Measurements from ENCODE around the gene NHS. TPM values are rescaled to one million over a fixed set of nuclear protein-coding genes. Genes with fewer than 3 reads are reported as not detected.
A peak's percentile ranks its signal among the peaks of the same experiment; 100 is the strongest.

The NHS gene
- polyA plus RNA-seq (2013, experiment 1 of 2): 0.03 TPM
- 0.03 TPM for polyA plus RNA-seq (2013, experiment 2 of 2)

GRCh38 chrX:17374619-17375366, at the start of gene NHS:
Gene NHS (plus strand): TSS chrX:17375200. CDS start chrX:17375758, 558 bp downstream.
- Histone ChIP-seq H3K27ac (ENCODE audit: low read length, poor library complexity, severe bottlenecking) (peak within 1 kb of the TSS; percentile 54), H3K4me3 (ENCODE audit: insufficient read depth in 1 of 2, low read depth in 1 of 2, low read length in 2 of 2) (peak within 1 kb of the TSS; percentile 76 to 83), H2AFZ (ENCODE audit: low read depth, low read length) (peak within 1 kb of the TSS; percentile 42), H2BK5ac (ENCODE audit: low read depth, low read length, poor library complexity, severe bottlenecking) (peak within 1 kb of the TSS; percentile 31), H2BK15ac (ENCODE audit: low read depth, poor library complexity, severe bottlenecking) (no peak within 1 kb of the TSS), H3K14ac (ENCODE audit: low read length in 2 of 2) (no peak within 1 kb of the TSS), H4K8ac (ENCODE audit: low read length) (no peak within 1 kb of the TSS), H3K18ac (ENCODE audit: low read depth in 1 of 2, low read length in 2 of 2) (no peak within 1 kb of the TSS), H3K9ac (ENCODE audit: low read length) (peak within 1 kb of the TSS; percentile 85), H3K23ac (ENCODE audit: low read length in 2 of 2) (peak within 1 kb of the TSS in 1 of 2 experiments; percentile 80), H3K27me3 (ENCODE audit: control insufficient read depth in 1 of 2, insufficient read depth in 1 of 2, low read length in 2 of 2) (no peaks in the 10 kb centered on the region), H3K9me3 (ENCODE audit: control insufficient read depth, low read length) (no peaks in the 10 kb centered on the region), H4K91ac (ENCODE audit: low read length) (no peak within 1 kb of the TSS), H3K4me1 (ENCODE audit: control insufficient read depth, insufficient read depth, low read depth, low read length) (peaks cover 4% of the 10 kb centered on the region), H2BK12ac (ENCODE audit: low read length in 2 of 2) (no peak within 1 kb of the TSS), H3K4ac (ENCODE audit: low read depth in 1 of 2, low read length in 2 of 2) (no peak within 1 kb of the TSS), H2BK120ac (ENCODE audit: low read depth, low read length) (no peak within 1 kb of the TSS), H3K36me3 (ENCODE audit: control insufficient read depth in 1 of 2, insufficient read depth in 2 of 2, low read depth in 1 of 2, low read length in 2 of 2) (no peaks in the 10 kb centered on the region), H3K79me1 (replicated peaks; ENCODE audit: low read length, poor library complexity, severe bottlenecking) (no peaks in the 10 kb centered on the region), H2AK5ac (ENCODE audit: low read length, severe bottlenecking) (no peak within 1 kb of the TSS), H3K4me2 (ENCODE audit: low read length, poor library complexity, severe bottlenecking) (peak within 1 kb of the TSS; percentile 83)
- peak; percentile 13 for DNase-seq
- WGBS: under 1% methylated on average over 26 of the region's 52 CpGs

DNA sequence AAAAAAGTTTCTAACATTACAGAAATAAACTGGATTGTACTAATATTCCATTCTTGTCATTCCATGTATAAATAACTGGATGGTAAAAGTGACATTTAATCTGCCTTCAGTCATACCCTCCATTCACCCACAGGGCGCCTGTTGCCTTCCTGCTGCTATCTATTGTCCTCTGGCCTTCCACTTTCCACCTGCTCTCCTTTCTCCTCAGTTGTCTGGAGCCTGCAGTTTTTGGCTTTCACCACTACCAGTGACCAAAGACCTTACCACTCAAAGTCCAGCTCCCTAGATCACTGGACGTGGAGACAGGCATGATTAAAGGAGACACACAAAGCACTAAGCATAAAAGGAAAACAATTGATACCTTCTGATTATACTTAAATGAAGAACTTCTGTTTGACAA, 46.2 kb upstream of the NHS start:
- Histone ChIP-seq H3K4me2 (ENCODE audit: low read length, poor library complexity, severe bottlenecking) (no peak overlapping the region), H2BK5ac (ENCODE audit: low read depth, low read length, poor library complexity, severe bottlenecking) (no peak overlapping the region), H2BK120ac (ENCODE audit: low read depth, low read length) (no peak overlapping the region), H2AK5ac (ENCODE audit: low read length, severe bottlenecking) (no peak overlapping the region), H3K36me3 (ENCODE audit: control insufficient read depth in 1 of 2, insufficient read depth in 2 of 2, low read depth in 1 of 2, low read length in 2 of 2) (no peaks in the 10 kb centered on the region), H3K27me3 (ENCODE audit: control insufficient read depth in 1 of 2, insufficient read depth in 1 of 2, low read length in 2 of 2) (no peaks in the 10 kb centered on the region), H2BK15ac (ENCODE audit: low read depth, poor library complexity, severe bottlenecking) (no peak overlapping the region), H3K18ac (ENCODE audit: low read depth in 1 of 2, low read length in 2 of 2) (no peak overlapping the region), H3K23ac (ENCODE audit: low read length in 2 of 2) (no peak overlapping the region), H3K4me1 (ENCODE audit: control insufficient read depth, insufficient read depth, low read depth, low read length) (no peaks in the 10 kb centered on the region), H3K4ac (ENCODE audit: low read depth in 1 of 2, low read length in 2 of 2) (no peak overlapping the region), H2BK12ac (ENCODE audit: low read length in 2 of 2) (no peak overlapping the region), H3K14ac (ENCODE audit: low read length in 2 of 2) (no peak overlapping the region), H3K79me1 (replicated peaks; ENCODE audit: low read length, poor library complexity, severe bottlenecking) (no peaks in the 10 kb centered on the region), H3K9me3 (ENCODE audit: control insufficient read depth, low read length) (no peaks in the 10 kb centered on the region), H3K9ac (ENCODE audit: low read length) (no peak overlapping the region), H3K4me3 (ENCODE audit: insufficient read depth in 1 of 2, low read depth in 1 of 2, low read length in 2 of 2) (no peak overlapping the region), H3K27ac (ENCODE audit: low read length, poor library complexity, severe bottlenecking) (no peak overlapping the region), H2AFZ (ENCODE audit: low read depth, low read length) (no peak overlapping the region), H4K91ac (ENCODE audit: low read length) (no peak overlapping the region), H4K8ac (ENCODE audit: low read length) (no peak overlapping the region)
- WGBS: 20% methylated on average over 1 of the region's 2 CpGs
- no peak for DNase-seq

- Histone ChIP-seq H2AK5ac (ENCODE audit: low read length, severe bottlenecking) (no peak overlapping the region), H3K9me3 (ENCODE audit: control insufficient read depth, low read length) (no peaks in the 10 kb centered on the region), H3K4me2 (ENCODE audit: low read length, poor library complexity, severe bottlenecking) (no peak overlapping the region), H3K18ac (ENCODE audit: low read depth in 1 of 2, low read length in 2 of 2) (no peak overlapping the region), H3K4me1 (ENCODE audit: control insufficient read depth, insufficient read depth, low read depth, low read length) (no peaks in the 10 kb centered on the region), H2BK15ac (ENCODE audit: low read depth, poor library complexity, severe bottlenecking) (no peak overlapping the region), H3K36me3 (ENCODE audit: control insufficient read depth in 1 of 2, insufficient read depth in 2 of 2, low read depth in 1 of 2, low read length in 2 of 2) (no peaks in the 10 kb centered on the region), H3K27me3 (ENCODE audit: control insufficient read depth in 1 of 2, insufficient read depth in 1 of 2, low read length in 2 of 2) (peaks cover 0 to 3% of the 10 kb centered on the region in 2 experiments), H3K9ac (ENCODE audit: low read length) (no peak overlapping the region), H4K8ac (ENCODE audit: low read length) (no peak overlapping the region), H4K91ac (ENCODE audit: low read length) (no peak overlapping the region), H2BK120ac (ENCODE audit: low read depth, low read length) (no peak overlapping the region), H2AFZ (ENCODE audit: low read depth, low read length) (no peak overlapping the region), H3K27ac (ENCODE audit: low read length, poor library complexity, severe bottlenecking) (no peak overlapping the region), H3K14ac (ENCODE audit: low read length in 2 of 2) (no peak overlapping the region), H2BK12ac (ENCODE audit: low read length in 2 of 2) (no peak overlapping the region), H3K79me1 (replicated peaks; ENCODE audit: low read length, poor library complexity, severe bottlenecking) (no peaks in the 10 kb centered on the region), H3K4me3 (ENCODE audit: insufficient read depth in 1 of 2, low read depth in 1 of 2, low read length in 2 of 2) (no peak overlapping the region), H3K23ac (ENCODE audit: low read length in 2 of 2) (no peak overlapping the region), H2BK5ac (ENCODE audit: low read depth, low read length, poor library complexity, severe bottlenecking) (no peak overlapping the region), H3K4ac (ENCODE audit: low read depth in 1 of 2, low read length in 2 of 2) (no peak overlapping the region)
- no peak for DNase-seq
Measured at GRCh38 chrX:17336377-17336776, 38.6 kb upstream of the NHS start.

DNA sequence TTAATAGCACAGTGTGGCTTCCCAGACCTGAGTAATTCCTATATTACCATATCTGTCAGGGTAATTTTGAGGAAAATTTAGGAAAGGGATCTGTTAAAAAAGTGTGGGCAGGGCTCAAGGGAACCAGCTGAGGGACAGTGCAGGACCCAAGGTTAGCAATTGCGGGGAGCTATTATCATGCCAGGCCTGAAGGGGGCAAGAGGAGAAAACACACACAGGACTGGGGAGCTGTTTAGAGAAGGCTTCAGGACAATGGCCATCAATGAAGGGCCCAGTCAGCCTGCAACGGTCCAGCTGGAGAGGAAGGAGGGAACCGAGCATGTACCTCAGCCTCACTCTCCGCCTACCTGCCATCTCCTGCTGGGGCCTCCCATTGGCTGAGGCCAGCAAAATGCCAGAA, 19.0 kb upstream of the NHS start:
- Histone ChIP-seq H3K9ac (ENCODE audit: low read length) (no peak overlapping the region), H3K79me1 (replicated peaks; ENCODE audit: low read length, poor library complexity, severe bottlenecking) (no peaks in the 10 kb centered on the region), H2AK5ac (ENCODE audit: low read length, severe bottlenecking) (no peak overlapping the region), H3K36me3 (ENCODE audit: control insufficient read depth in 1 of 2, insufficient read depth in 2 of 2, low read depth in 1 of 2, low read length in 2 of 2) (no peaks in the 10 kb centered on the region), H2BK120ac (ENCODE audit: low read depth, low read length) (no peak overlapping the region), H2BK5ac (ENCODE audit: low read depth, low read length, poor library complexity, severe bottlenecking) (no peak overlapping the region), H3K4me2 (ENCODE audit: low read length, poor library complexity, severe bottlenecking) (no peak overlapping the region), H3K27me3 (ENCODE audit: control insufficient read depth in 1 of 2, insufficient read depth in 1 of 2, low read length in 2 of 2) (no peaks in the 10 kb centered on the region), H4K8ac (ENCODE audit: low read length) (no peak overlapping the region), H3K27ac (ENCODE audit: low read length, poor library complexity, severe bottlenecking) (no peak overlapping the region), H3K4me3 (ENCODE audit: insufficient read depth in 1 of 2, low read depth in 1 of 2, low read length in 2 of 2) (no peak overlapping the region), H2AFZ (ENCODE audit: low read depth, low read length) (no peak overlapping the region), H2BK15ac (ENCODE audit: low read depth, poor library complexity, severe bottlenecking) (no peak overlapping the region), H3K4me1 (ENCODE audit: control insufficient read depth, insufficient read depth, low read depth, low read length) (peaks cover 2% of the 10 kb centered on the region), H4K91ac (ENCODE audit: low read length) (no peak overlapping the region), H3K18ac (ENCODE audit: low read depth in 1 of 2, low read length in 2 of 2) (no peak overlapping the region), H3K23ac (ENCODE audit: low read length in 2 of 2) (no peak overlapping the region), H2BK12ac (ENCODE audit: low read length in 2 of 2) (no peak overlapping the region), H3K9me3 (ENCODE audit: control insufficient read depth, low read length) (peaks cover 8% of the 10 kb centered on the region), H3K14ac (ENCODE audit: low read length in 2 of 2) (no peak overlapping the region), H3K4ac (ENCODE audit: low read depth in 1 of 2, low read length in 2 of 2) (no peak overlapping the region)
- WGBS: 88% methylated on average over 3 of the region's 4 CpGs
- DNase-seq: no peak

All from mesenchymal stem cell (in vitro differentiated cells and primary cell).